Activated CD4-positive, alpha-beta T cell treated with anti-CD3 and anti-CD28 coated beads, Interleukin-2, amount 50 U/mL, for 48 hours (primary cell): ENCODE data around the gene TAF6.

Source experiments
- DNase-seq, 2 experiments: peaks; one replicate each; pipeline ENCODE4 v3.0.0-alpha.2; 2020

The TAF6 gene

DNA sequence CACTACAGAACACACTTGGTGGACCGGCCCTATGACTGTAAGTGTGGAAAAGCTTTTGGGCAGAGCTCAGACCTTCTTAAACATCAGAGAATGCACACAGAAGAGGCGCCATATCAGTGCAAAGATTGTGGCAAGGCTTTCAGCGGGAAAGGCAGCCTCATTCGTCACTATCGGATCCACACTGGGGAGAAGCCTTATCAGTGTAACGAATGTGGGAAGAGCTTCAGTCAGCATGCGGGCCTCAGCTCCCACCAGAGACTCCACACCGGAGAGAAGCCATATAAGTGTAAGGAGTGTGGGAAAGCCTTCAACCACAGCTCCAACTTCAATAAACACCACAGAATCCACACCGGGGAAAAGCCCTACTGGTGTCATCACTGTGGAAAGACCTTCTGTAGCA is 55.0 kb downstream of the TAF6 start:
- DNase-seq = no peak

GRCh38 chr7:100063376-100063775 is 55.8 kb downstream of the TAF6 start:
- DNase-seq = no peak

DNA sequence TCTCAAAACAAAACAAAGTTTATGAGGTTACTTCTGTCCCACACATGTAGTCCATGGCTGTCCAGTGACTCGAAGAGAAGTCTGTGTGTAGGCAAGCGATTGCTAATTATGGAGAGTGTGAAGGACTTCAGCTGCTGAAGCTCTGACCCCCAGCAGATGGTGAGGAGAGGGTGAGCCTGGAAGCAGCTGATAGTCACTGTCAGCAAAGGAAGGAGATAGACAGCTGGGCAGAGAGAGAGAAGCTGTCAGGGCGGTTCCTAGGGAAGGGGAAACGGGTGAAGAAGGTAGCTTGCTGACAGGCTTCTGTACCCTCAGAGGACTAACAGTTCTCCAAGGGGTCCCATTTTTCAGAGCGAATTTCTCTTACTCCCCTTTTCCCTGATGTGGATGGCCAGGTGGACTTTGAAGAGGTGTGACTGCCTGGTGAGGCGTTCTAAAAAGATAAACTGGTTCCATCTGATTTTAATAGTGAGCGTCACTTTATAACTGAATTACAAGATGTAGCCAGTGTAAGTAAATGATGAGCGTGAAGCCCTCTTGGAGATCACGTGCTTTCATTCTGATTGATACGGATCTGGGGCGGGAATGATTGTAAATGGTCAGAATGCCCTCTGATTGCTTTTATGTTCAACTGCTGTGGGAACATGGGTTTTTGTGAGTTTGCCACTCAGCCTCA is 57.5 kb downstream of the TAF6 start:
- DNase-seq = no peak

DNA sequence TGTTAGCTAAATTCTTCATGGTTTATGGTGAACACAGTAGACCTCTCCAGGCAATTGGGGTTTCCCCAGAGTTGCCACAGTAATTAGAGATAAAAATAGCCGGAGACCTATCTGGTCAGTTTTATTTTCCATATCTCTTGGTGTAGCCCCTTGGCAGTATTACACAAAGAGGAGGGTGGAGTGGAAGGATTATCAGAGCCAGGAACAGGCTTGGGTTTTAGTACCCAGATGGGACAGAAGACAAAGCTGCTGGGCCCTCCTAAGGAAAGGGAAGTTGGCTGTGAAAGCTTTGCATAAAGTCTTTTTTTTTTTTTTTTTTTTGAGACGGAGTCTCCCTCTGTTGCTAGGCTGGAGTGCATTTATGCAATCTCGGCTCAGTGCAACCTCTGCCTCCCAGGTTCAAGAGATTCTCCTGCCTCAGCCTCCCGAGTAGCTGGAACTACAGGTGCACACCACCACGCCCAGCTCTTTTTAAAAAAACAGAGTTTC is 59.9 kb downstream of the TAF6 start:
- DNase-seq = no peak
